GM21447 (cell line): Measurements from ENCODE around the gene CEMIP.

ENCODE experiments used
- ATAC-seq: cut with Tn5 transposase; IDR thresholded peaks from one replicate; pipeline ENCODE4 v1.9.1; 2021; ENCODE audit not compliant: unreplicated experiment

Gene CEMIP

DNA sequence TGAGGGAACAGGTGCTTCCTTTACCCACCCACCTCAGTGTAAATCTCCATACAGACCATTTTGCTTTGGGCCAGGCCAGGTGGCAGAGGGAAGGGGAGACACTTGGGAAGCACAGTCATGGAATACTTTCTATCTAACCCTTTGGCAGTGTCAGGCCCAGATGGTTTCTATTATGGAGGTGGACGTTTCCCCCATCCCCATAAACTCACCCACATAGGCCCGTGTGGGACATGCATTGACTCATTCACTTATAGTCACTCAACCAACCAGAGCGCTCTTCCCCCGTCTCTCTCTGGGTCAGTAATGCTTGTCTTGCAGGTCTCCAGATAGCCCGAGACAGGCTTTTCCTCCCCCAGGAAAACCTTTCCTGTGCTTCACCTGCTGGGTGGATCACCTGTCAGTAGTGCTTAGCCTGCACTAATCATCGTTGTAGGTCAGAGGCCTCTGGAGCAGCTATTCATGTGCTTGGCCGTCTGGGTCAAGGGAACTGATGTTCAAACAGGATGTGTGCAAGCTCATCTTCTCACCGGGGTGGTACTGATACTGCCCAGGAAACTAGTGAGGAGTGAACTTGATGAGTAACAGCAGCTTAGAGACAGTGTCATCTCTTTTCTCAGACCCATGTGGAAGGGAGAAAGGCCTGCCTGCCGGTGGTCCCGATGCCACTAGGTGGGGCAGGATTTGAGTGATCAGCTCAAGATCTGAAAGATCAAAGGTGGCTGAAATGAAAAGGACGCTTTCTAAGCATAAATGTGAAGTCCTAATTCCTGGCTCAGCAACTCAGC is 67.1 kb downstream of the CEMIP start:
- no peak for ATAC-seq

DNA sequence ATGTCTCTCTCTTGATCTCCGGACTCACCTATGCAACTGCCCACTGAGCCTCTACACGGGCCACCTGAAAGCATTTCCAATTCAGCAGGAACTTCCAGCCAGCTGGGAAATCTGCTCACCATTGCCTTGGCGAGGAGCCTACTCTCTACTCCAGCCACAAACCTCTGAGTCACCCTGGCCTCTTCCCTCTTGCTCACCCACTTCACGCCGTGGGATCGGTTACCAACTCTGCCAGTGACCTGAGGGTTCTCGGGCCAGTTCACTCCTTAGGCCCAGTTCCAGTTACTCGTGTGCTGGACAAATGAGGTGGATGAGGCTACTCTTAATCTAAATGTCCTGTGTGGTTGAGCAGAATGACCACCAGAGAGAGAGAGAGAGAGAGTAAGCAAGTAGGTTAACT is 70.1 kb downstream of the CEMIP start:
- ATAC-seq: no peak

- ATAC-seq: no peak
Measured at GRCh38 chr15:80850941-80851451, 71.8 kb downstream of the CEMIP start.

DNA sequence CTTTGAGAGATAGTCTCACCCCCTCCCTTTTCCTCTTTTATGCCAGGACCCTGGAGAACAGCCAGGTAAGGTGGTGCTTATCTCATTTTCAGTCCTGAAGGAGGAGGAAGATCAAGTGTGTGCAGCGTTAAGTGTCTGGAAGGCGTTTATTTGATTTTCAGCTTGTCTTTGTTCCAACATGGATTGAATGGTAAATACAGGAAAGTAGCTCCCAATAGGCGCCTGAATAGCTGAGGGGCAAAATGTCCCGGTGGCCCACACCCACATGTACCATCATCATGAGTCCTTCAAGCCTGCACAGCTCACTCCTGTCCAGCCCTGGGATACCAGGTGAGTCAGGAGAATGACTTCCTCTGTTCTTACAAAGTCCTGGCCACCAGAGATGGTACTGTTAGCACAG is 73.5 kb downstream of the CEMIP start:
- ATAC-seq: no peak

DNA sequence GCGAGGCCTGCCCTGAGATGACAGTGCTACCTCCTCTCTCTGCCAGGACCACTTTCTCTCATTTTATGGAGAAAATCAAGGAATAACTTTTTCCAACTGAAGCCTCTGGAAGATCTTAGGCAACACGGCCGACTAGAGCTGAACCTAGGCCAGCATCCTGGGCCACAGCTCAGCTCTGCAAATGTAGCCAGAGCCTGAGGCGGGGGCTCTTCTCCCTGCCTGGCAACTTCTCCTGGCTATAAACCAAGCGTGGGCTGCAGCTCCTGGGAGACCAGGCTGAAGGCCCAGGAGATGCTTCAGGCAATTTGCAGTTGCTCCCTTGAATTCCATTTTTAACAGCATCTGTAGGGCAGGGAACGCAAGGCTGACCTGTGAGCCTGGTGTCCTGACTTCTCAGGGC is 74.9 kb downstream of the CEMIP start:
- ATAC-seq: no peak

- ATAC-seq: no peak
Measured at GRCh38 chr15:80855206-80855605, 76.0 kb downstream of the CEMIP start.

GRCh38 chr15:80856400-80856799 is 77.2 kb downstream of the CEMIP start:
- ATAC-seq: no peak

DNA sequence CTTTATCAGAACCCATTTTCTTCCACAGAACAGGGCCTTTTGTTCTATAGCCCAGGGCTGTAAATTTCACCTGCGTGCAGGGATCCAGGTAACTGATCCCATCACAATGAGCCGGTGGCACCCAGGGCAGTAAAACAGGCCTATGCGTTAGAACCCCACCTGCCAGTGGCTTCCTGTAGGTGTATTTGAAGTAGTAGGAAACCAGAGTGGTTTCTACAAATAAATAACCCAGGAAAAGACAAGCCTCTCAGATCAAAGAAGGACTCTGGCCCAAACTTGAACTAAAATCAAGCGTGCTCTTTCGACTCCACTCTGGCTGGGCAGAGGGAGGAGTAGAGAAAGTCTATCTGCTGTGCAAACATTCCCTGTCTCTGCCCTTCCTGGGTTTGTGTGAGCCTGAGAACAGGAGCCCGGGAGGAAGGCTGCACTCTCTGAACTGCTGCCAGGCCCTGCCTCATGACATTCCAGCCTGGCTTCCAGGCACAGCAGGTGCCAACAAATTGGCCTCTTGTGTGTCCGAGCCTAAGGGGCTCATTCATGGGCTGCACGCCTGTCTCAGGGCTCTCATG is 77.7 kb downstream of the CEMIP start:
- no peak for ATAC-seq

DNA sequence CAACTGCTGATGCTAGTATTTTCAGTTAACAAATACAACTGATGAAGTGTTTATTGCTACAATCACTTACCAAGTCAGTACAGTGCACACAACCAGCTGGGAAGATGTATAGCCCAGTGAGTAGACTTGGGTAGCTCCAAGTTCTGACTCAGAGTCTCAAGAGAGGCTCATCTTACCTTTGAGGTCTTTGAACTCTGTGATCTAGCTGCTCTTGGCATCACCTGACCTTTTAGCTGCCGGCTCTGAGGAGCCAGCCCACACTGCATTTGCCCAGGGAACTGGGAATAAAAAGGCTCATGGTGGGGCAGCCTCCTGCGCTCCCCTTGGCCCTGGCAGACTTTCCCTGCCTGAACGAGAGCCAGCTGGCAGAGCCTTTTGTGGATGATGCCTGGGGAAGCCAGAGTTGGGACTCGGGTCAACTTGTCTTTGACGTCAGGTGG is 82.6 kb downstream of the CEMIP start:
- ATAC-seq: no peak

DNA sequence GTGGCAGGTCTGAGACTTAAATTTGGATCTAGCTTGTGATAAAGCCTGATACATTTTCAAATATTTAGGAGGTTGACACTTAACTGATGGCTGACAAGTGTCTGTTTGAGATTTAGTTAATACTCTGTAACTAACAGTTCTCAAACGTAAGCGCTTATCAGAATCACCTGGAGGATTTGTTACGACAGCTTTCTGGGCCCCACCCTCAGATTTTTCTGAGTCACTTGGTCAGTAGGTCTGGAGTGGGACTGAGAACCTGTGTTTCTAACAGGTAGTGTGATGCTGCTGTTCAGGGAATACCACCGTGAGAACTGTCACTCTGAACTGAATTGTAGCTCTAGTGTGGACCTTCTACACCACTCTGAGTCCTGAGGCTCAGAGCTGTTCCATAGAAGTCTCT is 85.5 kb downstream of the CEMIP start:
- no peak for ATAC-seq

DNA sequence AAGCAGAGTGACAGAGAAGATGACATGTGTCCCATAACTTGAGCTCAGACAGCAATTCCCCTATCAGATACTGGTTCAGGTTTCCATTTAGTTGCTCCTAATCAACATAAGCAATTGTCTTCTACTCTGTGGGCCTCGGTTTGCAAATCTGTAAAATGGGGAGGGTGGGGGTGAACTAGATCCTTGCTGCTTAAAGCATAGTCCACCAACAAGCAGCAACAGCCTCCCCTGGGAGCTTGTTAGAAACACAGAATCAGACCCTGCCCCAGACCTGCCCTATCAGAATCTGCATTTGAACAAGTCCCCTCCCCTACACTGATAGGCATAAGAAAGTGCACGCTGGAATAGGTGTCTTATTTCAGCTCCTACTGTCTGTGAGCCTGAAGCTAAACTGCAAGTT is 87.8 kb downstream of the CEMIP start:
- ATAC-seq: no peak

DNA sequence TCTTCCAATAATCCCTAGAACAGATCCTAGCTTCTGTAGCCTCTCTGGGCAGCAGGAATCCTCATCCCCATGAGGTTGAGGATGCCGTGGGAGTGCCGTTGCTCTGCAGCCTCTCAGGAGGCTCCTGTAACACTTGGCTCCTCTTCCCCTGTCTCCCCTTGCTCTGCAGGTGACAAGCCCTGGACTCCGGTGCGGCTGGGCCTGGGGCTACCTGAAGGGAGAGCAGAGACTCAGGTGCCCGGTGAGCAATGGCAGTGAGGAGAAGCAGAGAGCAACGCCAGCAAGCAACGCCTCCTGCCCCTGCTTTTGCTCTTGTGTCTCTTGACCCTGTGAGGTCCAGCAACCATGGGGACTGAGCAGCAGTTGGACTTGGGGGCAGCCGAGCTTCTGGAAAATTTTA is 91.2 kb downstream of the CEMIP start:
- no peak for ATAC-seq

- ATAC-seq: no peak
Measured at GRCh38 chr15:80870893-80871292, 91.7 kb downstream of the CEMIP start.

DNA sequence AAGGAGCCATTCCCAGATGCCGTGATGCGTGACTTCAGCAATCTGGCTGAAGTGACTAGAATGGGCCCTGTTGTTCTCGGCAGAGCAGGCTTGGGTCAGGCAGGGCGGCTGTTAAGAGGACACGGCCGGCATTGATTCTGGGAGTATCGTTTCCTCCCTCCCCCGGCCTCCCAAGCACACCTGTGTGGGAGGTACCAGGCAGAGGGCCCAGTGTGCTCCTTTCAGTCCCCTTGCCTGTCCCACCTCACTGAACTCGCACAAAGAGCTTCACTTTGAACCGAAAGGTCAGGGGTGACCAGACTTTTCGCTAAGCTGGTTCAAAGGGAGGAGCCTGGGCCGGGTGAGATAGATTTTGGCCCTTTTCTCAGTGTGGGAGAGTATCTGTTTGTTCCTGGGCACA is 92.7 kb downstream of the CEMIP start:
- ATAC-seq: no peak

DNA sequence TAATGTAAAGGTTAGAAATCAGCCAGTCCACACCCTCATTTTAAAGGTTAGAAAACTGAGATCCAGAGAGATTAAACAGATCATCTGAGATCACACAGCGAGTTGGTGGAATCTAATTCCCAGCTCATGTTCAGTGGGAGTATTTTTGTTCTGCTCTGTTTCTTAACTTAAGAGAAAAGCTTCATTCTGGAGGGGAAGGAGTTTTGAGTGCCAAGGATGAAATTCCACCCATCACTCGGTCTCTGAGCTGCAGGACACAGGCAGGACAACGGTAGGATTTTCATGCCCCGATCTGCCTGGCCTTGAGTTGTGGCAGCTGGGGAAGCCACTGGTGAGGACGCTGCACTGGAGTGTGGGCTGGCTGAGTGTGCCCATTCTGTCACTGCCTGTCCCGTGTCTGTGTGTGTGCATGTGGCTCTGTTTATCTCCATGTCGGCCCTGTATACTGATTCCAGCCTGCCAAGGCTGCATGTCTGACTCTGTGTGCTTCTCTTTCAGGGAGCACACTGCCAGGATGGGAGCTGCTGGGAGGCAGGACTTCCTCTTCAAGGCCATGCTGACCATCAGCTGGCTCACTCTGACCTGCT is 94.3 kb downstream of the CEMIP start:
- ATAC-seq: no peak

- no peak for ATAC-seq
Measured at GRCh38 chr15:80875568-80876347, 96.6 kb downstream of the CEMIP start.

DNA sequence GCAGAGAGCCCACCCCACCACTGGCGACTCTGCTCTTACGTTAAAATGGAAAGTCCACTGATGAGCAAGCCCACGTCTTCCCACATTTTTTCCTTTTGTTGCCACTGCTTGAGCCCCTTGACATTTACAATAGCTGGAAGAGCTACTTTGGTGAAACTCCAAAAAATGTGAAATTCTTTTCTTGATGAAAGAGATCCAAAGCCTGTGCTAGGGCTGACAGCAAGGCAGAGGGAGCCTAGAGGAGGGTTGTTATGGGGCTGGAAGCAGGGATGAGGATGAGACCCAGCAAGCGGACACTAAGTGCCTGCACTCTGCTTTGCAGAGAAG is 97.1 kb downstream of the CEMIP start:
- ATAC-seq: no peak

DNA sequence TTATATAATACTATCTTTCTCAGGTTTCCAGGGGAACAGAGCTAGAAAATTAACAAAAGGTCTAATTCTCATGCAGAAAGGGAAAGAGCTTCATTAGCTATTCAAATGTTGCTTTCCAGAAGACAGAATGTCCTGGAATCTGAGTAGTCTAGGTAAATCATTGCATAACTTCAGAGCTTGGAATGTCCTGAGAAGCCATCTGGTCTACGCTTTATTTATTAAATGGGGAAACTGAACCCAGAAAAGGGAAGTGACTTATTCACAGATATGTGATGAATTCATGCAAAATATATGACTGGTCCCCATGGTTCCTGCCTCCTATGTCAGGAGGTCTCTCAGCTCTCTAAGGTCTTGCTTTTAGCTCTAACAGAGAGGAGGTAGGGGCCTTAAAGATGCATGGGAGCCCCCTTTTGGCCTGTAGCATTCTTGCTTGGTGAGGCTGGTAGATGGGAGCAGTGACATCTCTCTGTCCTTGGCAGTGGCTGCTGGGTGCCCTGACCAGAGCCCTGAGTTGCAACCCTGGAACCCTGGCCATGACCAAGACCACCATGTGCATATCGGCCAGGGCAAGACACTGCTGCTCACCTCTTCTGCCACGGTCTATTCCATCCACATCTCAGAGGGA is 99.2 kb downstream of the CEMIP start:
- no peak for ATAC-seq

- ATAC-seq: no peak
Measured at GRCh38 chr15:80878867-80879250, 99.7 kb downstream of the CEMIP start.

- no peak for ATAC-seq
Measured at GRCh38 chr15:80880086-80880485, 100.9 kb downstream of the CEMIP start.

GRCh38 chr15:80883641-80884040 is 104.5 kb downstream of the CEMIP start:
- no peak for ATAC-seq
